Spleen (tissue), 7 donors: ENCODE data around the gene THBS2.

ENCODE experiments used
- CTCF ChIP-seq, 11 experiments: fragments of 200-600 bp in 7 of 11; fragments of 450-650 bp in 4 of 11; sonication (generic) in 4 of 11; IDR thresholded peaks in 8 of 11; conservative IDR thresholded peaks in 3 of 11; 1 replicate in 7 of 11; 2 replicates in 4 of 11; pipeline versions ENCODE4 v1.4.0 to v1.8.0; 2016 to 2021; ENCODE audit warnings: antibody characterized with exemption in 11 of 11, inconsistent platforms in 4 of 11, mild to moderate bottlenecking in 1 of 11
- POLR2A ChIP-seq, 3 donors: fragments of 450-650 bp; IDR thresholded peaks; one replicate each; pipeline ENCODE4 v1.5.1; 2017; ENCODE audit warnings: antibody characterized with exemption in 3 of 3, mild to moderate bottlenecking in 1 of 3
- POLR2AphosphoS5 ChIP-seq, 3 donors: sonication (generic); formaldehyde crosslinking; IDR thresholded peaks; one replicate each; pipeline ENCODE4 v1.5.1; 2017; ENCODE audit warnings: antibody characterized with exemption in 3 of 3
- donor health status: DM: no; HTN: no; CAD: no; lungs with moderate emphysema.
- donor health status: DM: no; HTN: no; CAD: no.
- donor health status: DM: no; HTN: no; CAD: no.

GRCh38 chr6:169235286-169235685 is 18.4 kb downstream of the THBS2 start:
- TF ChIP-seq CTCF (IDR thresholded peaks at IDR 0.05 in 8 of 11, conservative IDR thresholded peaks at IDR 0.05 in 3 of 11) (no peak), POLR2A (IDR thresholded peaks at IDR 0.05) (no peak), POLR2AphosphoS5 (IDR thresholded peaks at IDR 0.05) (no peak)
